Cortex of kidney (tissue), 1 donor: ENCODE data around the gene CILP.

Source experiments
- DNase-seq: peaks from one replicate; lab custom pipeline; 2025; lab: John Stamatoyannopoulos, UW

The CILP gene

GRCh38 chr15:65221697-65222096, 10.4 kb upstream of the CILP start:
- no peak for DNase-seq

DNA sequence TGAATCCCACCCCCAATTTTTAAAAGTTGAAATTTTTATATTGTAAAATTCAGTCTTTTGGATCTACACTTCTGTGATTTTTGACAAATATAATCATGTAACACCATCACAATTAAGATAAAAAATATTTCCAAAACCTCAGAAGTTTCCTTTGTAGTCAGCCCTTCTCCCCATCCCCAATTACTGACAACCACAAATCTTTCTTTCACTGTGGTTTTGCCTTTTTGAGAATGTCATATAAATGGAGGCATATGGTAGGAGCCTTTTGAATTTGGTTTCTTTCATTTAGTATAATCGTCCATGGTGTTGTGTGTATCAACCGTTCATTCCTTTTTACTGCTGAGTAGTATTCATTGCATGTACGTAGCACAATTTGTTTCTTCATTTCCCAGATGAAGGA, 7.9 kb upstream of the CILP start:
- no peak for DNase-seq

- no peak for DNase-seq
Measured at GRCh38 chr15:65217526-65218482, 6.5 kb upstream of the CILP start.

DNA sequence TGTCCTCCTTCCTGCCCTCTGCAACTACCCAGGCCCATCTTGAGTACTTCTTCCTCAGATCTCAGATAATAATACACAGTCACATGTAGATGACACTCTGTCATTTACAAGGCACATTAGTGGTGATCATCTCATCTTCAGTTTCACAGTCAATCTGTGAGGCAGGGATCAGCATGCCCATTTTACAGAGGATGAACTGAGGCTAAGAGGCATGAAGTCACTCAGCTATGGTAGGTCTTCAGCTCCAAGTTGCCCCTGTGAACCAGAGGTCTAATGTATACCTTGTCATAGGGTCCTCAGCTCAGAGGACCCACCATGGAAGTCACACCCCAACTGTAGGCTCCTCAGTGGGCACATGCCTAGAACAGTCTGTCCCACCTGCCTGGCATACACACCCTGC, 4.2 kb upstream of the CILP start:
- DNase-seq, result no peak

- no peak for DNase-seq
Measured at GRCh38 chr15:65214010-65214409, 2.7 kb upstream of the CILP start.

DNA sequence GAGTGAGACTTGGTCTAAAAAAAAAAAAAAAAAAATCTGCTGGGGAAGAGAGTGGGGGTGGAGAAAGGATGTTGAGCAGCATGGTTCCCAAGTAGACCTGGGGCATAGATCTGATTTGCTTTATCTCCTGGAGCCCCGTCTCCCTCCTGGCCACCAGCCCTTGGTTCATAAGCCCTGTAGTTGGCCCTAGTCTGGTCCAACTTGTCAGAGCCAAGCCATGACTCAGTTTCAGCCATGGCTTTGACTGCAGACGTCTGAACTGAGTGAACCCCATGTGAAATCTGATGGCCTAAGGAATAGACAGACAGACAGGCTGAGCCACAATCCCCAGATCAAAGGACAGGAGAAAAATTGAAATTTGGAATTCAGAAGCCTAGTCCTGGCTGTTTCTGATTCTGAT, 2.0 kb upstream of the CILP start:
- no peak for DNase-seq

DNA sequence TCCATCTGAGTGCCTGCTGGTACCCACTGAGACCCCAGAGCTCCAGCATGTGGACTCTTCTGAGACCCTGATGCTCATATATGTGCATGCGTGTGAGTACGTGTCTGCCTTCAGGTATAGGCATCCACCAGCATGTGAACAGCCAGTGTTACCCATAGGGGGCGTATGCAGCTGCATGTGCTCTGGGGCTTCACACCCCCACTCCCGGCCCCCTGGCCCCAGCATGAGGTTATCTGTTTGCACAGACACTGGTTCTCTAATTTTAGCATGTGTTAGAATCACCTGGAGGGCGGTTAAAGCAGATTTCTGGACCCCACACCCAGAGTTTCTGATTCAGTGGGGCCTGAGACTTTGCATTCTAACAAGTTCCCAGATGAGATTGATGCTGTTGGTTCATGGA, 824 bp upstream of the CILP start:
- DNase-seq, result no peak

DNA sequence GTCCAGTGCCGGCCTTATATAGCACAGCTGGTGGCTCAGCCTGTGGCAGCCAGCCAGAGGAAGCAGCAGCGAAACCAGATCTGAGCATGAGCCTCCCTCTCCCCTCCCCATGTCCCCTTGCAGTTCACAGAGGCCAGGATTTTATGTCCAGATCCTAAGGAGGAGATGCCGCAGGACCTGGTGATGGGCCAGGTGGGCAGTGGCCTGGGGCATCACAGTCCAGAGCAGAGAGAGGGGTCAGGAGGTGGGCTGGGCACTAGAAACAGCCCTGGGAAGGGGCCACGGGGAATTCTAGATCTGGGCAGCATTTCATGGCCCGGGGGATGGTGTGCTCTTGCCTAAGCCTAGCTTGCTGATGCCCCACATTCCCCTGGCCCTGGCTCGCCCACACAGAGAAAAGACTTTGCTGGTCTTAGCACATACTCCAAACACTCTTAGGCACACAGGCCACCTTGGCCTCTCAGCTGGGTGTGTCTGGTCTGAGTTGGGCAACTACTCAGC, 259 bp upstream of the CILP start:
- DNase-seq, result no peak

DNA sequence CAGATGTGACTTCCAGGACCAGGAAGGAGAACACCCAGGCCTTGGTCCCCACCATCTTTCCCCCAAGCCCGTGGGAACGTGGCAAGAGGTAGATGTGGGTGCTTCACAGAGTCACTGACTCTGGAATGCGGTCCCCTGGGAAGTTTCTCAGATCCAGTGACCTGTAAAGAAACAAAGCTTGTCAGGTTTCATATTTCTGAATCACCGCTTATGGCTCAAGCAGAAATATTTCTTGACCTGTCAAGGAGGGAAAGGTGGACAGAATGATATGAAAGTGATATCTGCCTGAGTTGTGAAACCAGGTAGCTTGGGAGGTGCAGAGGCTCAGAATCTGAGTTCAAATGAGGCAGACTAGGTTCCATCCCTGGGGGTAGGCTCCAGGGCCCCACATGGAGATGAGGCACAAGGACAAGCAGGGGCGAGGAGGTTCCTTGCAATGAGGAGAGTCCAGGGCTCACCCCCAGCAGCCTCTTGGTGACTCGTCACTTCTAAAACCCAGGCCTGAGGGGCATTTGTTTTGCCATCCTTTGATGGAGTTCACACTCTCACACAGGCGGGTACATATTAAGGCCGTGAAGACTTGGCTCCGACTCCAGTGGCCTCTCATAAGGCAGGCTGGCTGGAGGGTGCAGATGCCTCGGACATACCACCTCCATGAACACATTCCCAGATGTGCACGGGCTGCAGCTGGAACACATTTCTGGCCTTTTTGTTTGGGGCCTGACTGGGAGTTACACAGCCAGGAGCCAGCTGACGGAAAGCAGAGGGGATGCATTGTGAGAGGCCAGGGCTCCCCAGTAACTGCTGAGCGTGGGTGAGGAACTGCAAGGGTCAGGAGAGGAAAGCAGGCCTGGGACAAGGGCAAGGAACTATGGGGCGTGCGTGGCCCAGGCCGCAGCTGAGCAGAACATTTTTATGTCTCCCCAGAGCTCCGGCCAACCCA, 1.3 kb downstream of the CILP start:
- DNase-seq, result no peak

- DNase-seq, result no peak
Measured at GRCh38 chr15:65208647-65209046, 2.6 kb downstream of the CILP start.

GRCh38 chr15:65207280-65207840, 3.9 kb downstream of the CILP start:
- DNase-seq, result no peak

DNA sequence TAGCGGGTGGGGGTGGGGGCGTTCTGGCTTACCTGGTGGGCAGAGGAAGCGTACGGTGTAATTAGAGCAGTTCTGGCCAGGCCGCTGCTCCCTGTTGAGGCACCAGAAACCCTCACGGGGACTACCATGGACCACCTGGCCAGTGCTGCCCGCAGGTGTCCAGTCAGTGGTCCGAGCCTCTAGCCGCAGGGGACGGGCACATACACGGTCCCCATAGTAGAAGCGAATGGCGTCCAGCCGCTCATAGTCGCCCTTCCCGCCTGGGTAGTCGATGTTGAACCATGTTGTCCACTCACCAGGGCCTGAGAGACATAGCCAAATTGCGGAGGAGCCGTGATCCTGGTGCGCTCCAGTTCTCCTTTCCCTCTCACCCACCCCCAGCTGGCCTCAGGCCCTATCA, 4.5 kb downstream of the CILP start:
- no peak for DNase-seq

DNA sequence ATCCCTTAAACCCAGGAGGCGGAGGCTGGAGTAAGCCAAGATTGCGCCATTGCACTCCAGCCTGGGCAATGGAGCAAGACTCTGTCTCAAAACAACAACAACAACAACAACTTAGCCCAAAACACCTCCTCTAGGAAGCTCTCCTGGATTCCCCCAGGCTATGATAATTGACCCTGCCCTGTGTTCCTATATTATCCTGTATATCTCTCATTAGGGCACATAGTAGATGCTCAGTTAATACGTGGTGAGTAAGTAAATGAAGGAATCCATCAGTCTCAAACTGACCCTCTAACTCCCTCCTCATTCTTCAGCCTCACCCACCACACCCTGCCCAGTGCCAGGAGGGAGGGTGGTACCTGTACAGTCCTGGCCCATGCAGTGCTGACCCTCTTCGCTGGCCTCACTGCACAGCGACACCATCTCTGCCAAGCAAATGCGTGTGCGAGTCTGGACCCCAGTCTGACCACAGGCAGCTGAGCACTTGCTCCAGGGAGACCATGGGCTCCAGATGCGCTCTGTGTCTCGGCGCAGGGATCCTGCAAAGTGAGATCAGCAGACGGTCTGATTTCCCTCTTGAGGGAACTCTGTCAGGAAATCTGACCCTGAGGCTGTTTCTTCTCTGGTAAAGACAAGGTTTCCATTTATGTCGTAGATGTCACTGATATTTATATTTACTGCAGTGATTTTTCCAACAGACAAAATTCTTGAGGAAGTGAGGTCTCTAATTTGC, 6.2 kb downstream of the CILP start:
- DNase-seq, result no peak

- no peak for DNase-seq
Measured at GRCh38 chr15:65204236-65204930, 6.9 kb downstream of the CILP start.

DNA sequence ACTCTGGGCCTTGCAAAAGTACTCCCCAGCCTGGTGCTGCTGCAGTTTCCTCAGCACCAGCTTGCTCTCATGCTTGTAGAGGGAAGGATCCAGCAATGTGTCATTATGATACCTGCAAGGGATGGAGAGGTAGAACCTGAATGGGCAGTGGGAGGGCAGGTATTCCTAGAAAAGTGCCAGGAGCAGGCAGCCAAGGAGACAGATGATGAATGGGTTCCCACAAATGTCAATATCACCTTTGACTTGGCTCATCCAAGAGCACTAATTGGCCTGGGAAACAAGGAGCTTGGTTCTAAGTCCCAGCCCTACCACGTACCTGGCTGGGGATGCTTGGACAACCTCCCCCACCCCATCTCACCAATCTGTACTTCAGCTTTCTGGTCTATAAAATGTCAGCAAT, 9.4 kb downstream of the CILP start:
- no peak for DNase-seq

DNA sequence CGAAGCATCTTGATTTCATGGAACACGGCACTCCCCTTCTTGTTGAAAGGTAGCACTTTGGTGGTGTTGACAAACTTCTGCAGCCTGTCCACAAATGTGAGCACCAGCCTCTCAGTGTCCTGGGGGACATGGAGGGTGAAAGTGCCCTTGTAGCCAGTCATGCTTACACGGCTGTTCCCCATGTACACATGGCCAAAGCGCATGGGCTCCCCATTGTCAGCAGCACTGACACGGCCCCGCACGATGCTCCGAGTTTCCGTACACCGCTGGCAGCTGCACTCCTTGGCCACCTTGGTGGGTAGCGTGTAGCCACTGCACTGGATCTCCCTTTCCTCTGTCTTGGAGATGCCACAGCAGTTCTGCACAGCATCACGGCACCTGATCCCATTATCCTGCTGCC, 12.7 kb downstream of the CILP start:
- no peak for DNase-seq

DNA sequence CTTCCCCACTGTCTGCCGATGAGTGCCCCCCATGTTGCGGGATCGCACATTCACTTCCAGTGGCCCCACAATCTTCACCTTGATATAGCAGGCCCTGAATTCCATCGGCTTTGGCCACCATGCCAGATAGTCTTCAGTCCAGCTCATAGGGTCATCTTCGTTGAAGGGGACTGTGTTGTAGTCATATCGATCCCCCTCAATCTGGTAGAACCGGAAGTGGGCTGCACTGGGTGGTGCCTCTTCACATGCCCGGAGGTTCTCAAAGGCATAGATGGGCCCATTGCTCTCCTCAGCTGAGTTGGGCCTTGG, 14.0 kb downstream of the CILP start:
- DNase-seq, result no peak

GRCh38 chr15:65196637-65197336, 14.5 kb downstream of the CILP start:
- no peak for DNase-seq

DNA sequence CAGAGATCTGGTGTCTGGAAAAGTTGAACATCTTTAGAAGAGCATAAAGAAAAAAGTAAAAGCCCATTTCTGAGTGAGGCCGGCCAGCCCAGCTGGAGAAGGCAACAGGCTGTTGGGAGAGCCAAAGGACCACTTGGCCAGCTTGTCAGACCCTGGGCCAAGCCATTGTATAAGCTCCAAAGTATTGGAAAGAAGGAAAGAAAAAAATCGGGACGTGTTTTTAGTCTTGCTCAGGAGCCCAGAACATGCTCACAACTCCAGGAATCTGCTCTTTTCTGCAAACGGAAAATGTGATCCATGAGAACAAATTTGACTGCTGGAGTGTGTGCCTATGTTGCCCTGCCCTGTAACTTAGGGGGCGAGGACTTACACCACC, 15.7 kb downstream of the CILP start:
- no peak for DNase-seq

GRCh38 chr15:65194826-65195547, 16.3 kb downstream of the CILP start:
- DNase-seq, result no peak
